ENCODE data around the gene PPT2. TPM values are rescaled to one million over a fixed set of nuclear protein-coding genes. Genes with fewer than 3 reads are reported as not detected.

PPT2 gene
- total and polyA plus RNA-seq, 2 experiments from 2014 or later = 8.9 to 20.6 TPM

DNA sequence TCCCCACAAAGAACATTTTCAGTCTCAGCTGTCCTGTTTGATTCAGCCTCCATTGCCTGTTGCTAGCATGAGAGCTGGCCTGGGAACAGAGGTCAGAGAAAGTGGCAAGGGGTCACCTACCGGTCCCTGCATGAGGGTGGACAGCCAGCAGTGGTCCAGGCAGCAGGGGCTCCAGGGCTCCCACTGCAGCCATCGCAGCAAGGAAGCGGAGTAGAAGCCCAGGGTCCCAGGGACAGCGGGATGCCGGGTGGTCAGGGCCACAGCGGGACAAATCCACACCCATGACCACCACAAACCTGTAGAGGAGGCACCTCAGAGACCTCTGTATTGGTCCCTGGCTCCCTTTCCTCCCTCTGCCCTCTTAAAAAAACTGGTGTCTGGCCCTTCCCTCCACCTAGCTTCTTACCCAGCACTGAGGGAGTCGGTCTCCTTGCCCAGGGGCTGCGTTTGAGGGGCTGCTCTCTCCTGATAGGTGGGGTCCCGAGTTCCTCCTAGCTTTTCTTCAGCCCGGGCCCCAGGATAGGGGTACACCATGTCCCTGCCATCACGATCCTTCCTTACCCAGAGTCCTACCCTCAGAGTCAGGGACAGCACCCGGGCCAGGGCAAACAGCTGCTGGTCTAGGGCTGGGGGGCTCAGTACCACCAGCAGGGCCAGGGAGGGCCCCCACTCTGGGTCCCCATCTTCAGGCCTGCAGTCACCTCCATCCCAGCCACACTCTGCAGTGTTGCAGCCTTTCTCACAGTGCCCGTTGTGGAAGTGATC lies 47.0 kb downstream of the PPT2 start:
- Histone ChIP-seq H2AFZ (no peak overlapping the region), H3K4me3 (no peak overlapping the region), H3K4me1 (ENCODE audit: insufficient read depth) (peaks cover 11% of the 10 kb centered on the region; the same call in 1 of the 2 replicates), H3K27me3 (ENCODE audit: insufficient read depth) (no peaks in the 10 kb centered on the region), H3K79me2 (replicated peaks; ENCODE audit: insufficient read depth) (no peaks in the 10 kb centered on the region), H3K4me2 (no peak overlapping the region), H3F3A (replicated peaks; ENCODE audit: low read depth) (peaks cover 11% of the 10 kb centered on the region), H3K9me2 (ENCODE audit: insufficient read depth) (no peaks in the 10 kb centered on the region), H4K20me1 (replicated peaks; ENCODE audit: insufficient read depth) (no peaks in the 10 kb centered on the region), H3K36me3 (ENCODE audit: insufficient read depth) (no peaks in the 10 kb centered on the region), H3K27ac (ENCODE audit: low read depth) (no peak overlapping the region)
- no peaks in the 10 kb centered on the region; the same call in 2 of the 3 replicates for H3K9me3 Mint-ChIP-seq
- no peak overlapping the region for H3K4me3 Mint-ChIP-seq
- no peaks in the 10 kb centered on the region for H3K36me3 Mint-ChIP-seq (ENCODE audit: low read depth)
- DNase-seq (ENCODE audit: low spot score) (no peak), ATAC-seq (no peak)
- TF ChIP-seq JUNB (IDR thresholded peaks at IDR 0.05; ENCODE audit: unreplicated experiment) (no peak), EZH2 (IDR thresholded peaks at IDR 0.05; ENCODE audit: low read depth, unreplicated experiment) (no peak), STAT1 (IDR thresholded peaks at IDR 0.05; ENCODE audit: unreplicated experiment) (no peak), EZH2phosphoT487 (IDR thresholded peaks at IDR 0.05; ENCODE audit: unreplicated experiment) (no peak), POLR2AphosphoS5 (IDR thresholded peaks at IDR 0.05; ENCODE audit: low read depth) (no peak), ZNF114 (CRISPR knock-in tag; IDR thresholded peaks at IDR 0.05) (no peak), ZNF331 (CRISPR knock-in tag; IDR thresholded peaks at IDR 0.05; ENCODE audit: low read depth) (no peak), NANOG (IDR thresholded peaks at IDR 0.05; ENCODE audit: borderline replicate concordance) (no peak), CREB1 (CRISPR knock-in tag; IDR thresholded peaks at IDR 0.05; ENCODE audit: low read depth) (no peak)
- TF ChIP-seq, protein P1, sequence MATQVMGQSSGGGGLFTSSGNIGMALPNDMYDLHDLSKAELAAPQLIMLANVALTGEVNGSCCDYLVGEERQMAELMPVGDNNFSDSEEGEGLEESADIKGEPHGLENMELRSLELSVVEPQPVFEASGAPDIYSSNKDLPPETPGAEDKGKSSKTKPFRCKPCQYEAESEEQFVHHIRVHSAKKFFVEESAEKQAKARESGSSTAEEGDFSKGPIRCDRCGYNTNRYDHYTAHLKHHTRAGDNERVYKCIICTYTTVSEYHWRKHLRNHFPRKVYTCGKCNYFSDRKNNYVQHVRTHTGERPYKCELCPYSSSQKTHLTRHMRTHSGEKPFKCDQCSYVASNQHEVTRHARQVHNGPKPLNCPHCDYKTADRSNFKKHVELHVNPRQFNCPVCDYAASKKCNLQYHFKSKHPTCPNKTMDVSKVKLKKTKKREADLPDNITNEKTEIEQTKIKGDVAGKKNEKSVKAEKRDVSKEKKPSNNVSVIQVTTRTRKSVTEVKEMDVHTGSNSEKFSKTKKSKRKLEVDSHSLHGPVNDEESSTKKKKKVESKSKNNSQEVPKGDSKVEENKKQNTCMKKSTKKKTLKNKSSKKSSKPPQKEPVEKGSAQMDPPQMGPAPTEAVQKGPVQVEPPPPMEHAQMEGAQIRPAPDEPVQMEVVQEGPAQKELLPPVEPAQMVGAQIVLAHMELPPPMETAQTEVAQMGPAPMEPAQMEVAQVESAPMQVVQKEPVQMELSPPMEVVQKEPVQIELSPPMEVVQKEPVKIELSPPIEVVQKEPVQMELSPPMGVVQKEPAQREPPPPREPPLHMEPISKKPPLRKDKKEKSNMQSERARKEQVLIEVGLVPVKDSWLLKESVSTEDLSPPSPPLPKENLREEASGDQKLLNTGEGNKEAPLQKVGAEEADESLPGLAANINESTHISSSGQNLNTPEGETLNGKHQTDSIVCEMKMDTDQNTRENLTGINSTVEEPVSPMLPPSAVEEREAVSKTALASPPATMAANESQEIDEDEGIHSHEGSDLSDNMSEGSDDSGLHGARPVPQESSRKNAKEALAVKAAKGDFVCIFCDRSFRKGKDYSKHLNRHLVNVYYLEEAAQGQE (IDR thresholded peaks at IDR 0.05; ENCODE audit: unreplicated experiment) = no peak
- TF ChIP-seq, protein P2, sequence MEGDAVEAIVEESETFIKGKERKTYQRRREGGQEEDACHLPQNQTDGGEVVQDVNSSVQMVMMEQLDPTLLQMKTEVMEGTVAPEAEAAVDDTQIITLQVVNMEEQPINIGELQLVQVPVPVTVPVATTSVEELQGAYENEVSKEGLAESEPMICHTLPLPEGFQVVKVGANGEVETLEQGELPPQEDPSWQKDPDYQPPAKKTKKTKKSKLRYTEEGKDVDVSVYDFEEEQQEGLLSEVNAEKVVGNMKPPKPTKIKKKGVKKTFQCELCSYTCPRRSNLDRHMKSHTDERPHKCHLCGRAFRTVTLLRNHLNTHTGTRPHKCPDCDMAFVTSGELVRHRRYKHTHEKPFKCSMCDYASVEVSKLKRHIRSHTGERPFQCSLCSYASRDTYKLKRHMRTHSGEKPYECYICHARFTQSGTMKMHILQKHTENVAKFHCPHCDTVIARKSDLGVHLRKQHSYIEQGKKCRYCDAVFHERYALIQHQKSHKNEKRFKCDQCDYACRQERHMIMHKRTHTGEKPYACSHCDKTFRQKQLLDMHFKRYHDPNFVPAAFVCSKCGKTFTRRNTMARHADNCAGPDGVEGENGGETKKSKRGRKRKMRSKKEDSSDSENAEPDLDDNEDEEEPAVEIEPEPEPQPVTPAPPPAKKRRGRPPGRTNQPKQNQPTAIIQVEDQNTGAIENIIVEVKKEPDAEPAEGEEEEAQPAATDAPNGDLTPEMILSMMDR (conservative IDR thresholded peaks at IDR 0.05; ENCODE audit: low read depth in 2 of 2) = no peak
- TF ChIP-seq, protein P3, sequence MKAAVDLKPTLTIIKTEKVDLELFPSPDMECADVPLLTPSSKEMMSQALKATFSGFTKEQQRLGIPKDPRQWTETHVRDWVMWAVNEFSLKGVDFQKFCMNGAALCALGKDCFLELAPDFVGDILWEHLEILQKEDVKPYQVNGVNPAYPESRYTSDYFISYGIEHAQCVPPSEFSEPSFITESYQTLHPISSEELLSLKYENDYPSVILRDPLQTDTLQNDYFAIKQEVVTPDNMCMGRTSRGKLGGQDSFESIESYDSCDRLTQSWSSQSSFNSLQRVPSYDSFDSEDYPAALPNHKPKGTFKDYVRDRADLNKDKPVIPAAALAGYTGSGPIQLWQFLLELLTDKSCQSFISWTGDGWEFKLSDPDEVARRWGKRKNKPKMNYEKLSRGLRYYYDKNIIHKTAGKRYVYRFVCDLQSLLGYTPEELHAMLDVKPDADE (IDR thresholded peaks at IDR 0.05) = no peak
- TF ChIP-seq, protein P4, sequence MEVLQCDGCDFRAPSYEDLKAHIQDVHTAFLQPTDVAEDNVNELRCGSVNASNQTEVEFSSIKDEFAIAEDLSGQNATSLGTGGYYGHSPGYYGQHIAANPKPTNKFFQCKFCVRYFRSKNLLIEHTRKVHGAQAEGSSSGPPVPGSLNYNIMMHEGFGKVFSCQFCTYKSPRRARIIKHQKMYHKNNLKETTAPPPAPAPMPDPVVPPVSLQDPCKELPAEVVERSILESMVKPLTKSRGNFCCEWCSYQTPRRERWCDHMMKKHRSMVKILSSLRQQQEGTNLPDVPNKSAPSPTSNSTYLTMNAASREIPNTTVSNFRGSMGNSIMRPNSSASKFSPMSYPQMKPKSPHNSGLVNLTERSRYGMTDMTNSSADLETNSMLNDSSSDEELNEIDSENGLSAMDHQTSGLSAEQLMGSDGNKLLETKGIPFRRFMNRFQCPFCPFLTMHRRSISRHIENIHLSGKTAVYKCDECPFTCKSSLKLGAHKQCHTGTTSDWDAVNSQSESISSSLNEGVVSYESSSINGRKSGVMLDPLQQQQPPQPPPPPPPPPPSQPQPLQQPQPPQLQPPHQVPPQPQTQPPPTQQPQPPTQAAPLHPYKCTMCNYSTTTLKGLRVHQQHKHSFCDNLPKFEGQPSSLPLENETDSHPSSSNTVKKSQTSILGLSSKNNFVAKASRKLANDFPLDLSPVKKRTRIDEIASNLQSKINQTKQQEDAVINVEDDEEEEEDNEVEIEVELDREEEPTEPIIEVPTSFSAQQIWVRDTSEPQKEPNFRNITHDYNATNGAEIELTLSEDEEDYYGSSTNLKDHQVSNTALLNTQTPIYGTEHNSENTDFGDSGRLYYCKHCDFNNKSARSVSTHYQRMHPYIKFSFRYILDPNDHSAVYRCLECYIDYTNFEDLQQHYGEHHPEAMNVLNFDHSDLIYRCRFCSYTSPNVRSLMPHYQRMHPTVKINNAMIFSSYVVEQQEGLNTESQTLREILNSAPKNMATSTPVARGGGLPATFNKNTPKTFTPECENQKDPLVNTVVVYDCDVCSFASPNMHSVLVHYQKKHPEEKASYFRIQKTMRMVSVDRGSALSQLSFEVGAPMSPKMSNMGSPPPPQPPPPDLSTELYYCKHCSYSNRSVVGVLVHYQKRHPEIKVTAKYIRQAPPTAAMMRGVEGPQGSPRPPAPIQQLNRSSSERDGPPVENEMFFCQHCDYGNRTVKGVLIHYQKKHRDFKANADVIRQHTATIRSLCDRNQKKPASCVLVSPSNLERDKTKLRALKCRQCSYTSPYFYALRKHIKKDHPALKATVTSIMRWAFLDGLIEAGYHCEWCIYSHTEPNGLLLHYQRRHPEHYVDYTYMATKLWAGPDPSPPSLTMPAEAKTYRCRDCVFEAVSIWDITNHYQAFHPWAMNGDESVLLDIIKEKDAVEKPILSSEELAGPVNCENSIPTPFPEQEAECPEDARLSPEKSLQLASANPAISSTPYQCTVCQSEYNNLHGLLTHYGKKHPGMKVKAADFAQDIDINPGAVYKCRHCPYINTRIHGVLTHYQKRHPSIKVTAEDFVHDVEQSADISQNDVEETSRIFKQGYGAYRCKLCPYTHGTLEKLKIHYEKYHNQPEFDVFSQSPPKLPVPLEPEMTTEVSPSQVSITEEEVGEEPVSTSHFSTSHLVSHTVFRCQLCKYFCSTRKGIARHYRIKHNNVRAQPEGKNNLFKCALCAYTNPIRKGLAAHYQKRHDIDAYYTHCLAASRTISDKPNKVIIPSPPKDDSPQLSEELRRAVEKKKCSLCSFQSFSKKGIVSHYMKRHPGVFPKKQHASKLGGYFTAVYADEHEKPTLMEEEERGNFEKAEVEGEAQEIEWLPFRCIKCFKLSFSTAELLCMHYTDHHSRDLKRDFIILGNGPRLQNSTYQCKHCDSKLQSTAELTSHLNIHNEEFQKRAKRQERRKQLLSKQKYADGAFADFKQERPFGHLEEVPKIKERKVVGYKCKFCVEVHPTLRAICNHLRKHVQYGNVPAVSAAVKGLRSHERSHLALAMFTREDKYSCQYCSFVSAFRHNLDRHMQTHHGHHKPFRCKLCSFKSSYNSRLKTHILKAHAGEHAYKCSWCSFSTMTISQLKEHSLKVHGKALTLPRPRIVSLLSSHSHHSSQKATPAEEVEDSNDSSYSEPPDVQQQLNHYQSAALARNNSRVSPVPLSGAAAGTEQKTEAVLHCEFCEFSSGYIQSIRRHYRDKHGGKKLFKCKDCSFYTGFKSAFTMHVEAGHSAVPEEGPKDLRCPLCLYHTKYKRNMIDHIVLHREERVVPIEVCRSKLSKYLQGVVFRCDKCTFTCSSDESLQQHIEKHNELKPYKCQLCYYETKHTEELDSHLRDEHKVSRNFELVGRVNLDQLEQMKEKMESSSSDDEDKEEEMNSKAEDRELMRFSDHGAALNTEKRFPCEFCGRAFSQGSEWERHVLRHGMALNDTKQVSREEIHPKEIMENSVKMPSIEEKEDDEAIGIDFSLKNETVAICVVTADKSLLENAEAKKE (CRISPR knock-in tag; IDR thresholded peaks at IDR 0.05) = no peak
- no peak overlapping the region for H3K27ac Mint-ChIP-seq
- peaks cover 11% of the 10 kb centered on the region; the same call in 2 of the 3 replicates for H3K4me1 Mint-ChIP-seq
- peaks cover 6% of the 10 kb centered on the region for H3K27me3 Mint-ChIP-seq (ENCODE audit: insufficient read depth, low read depth, poor library complexity)

Measured in GM23338 (cell line).